Measurements from ENCODE around the gene ZCWPW1. TPM values are rescaled to one million over a fixed set of nuclear protein-coding genes. Genes with fewer than 3 reads are reported as not detected.
A peak's percentile ranks its signal among the peaks of the same experiment; 100 is the strongest.

Gene ZCWPW1
- total and polyA plus RNA-seq, 7 donors, result 3.5 to 13.2 (median 5.5) TPM

DNA sequence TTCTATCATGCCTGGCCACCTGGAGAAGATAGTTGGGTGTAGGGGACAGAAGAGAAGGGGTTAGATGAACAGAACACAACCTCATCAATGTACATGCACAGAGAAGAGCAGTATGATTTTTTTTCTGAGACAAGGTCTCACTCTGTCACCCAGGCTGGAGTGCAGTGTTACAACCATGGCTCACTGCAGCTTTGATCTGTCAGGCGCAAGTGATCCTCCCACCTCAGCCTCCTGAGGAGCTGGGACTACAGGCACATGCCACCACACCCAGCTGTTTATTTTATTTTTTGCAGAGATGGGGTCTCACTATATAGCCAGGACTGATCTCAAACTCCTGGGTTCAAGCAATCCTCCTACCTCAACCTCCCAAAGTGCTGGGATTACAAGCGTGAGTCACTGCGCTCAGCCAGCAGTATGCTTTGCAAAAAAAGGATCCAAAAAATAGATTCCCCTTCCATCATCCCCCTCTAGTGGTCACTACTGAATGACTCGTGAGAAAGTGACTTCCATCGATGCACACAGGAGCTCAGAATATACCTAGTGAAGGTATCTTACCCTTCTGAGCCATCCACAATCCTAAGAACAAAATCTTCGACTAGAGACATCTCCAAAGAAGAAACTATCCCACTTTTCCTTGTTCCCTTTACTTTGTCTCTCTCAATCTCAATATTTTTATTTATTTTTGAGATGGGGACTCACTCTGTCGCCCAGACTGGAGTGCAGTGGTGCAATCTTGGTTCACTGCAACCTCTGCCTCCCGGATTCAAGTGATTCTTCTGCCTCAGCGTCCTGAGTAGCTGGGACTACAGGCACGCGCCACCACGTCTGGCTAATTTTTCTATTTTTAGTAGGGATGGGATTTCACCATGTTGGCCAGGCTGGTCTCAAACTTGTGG lies 21.0 kb downstream of the ZCWPW1 start:
- WGBS, 3 donors, result 43 to 57% (median 44%) methylated on average over 12 of the region's 12 CpGs
- ATAC-seq (peak; percentile 51 to 73 (median 56)), DNase-seq (no peak)
- Histone ChIP-seq H3K27me3 (ENCODE audit: insufficient read depth in 3 of 3, low read length in 2 of 3) (no peaks in the 10 kb centered on the region), H3K36me3 (ENCODE audit: insufficient read depth in 1 of 2, low read depth in 1 of 2) (peaks cover 0 to 7% of the 10 kb centered on the region in 2 donors), H3K27ac (no peak overlapping the region), H3K9me3 (no peaks in the 10 kb centered on the region), H3K4me1 (no peaks in the 10 kb centered on the region), H3K4me3 (no peak overlapping the region)
- intact Hi-C loops (cut with DNase I), result loop anchor here in 1 of 2 donors (2.0 kb wide), 1 partner anchor 61 kb away; no protein-coding TSS in a partner anchor
- TF ChIP-seq, protein P1, sequence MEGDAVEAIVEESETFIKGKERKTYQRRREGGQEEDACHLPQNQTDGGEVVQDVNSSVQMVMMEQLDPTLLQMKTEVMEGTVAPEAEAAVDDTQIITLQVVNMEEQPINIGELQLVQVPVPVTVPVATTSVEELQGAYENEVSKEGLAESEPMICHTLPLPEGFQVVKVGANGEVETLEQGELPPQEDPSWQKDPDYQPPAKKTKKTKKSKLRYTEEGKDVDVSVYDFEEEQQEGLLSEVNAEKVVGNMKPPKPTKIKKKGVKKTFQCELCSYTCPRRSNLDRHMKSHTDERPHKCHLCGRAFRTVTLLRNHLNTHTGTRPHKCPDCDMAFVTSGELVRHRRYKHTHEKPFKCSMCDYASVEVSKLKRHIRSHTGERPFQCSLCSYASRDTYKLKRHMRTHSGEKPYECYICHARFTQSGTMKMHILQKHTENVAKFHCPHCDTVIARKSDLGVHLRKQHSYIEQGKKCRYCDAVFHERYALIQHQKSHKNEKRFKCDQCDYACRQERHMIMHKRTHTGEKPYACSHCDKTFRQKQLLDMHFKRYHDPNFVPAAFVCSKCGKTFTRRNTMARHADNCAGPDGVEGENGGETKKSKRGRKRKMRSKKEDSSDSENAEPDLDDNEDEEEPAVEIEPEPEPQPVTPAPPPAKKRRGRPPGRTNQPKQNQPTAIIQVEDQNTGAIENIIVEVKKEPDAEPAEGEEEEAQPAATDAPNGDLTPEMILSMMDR (IDR thresholded peaks at IDR 0.05), result peak; percentile 41

DNA sequence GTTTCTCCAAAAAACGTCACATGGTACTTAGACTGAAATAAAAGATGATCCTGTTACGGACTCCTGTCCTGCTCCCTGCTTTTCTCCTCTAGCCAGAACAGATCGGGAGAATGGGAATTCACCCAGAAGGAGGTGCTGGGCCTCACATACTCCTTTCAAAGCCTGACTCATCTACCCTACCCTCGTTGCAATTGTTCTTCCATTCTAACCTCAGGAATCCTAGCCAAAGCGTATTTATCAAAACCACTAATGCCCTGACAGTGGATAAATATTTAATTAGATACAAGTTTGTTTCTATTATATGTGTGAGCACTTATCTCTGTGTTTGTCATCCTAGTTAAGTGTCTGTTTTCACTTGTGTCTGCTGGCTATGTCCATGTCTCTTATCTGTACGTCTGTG lies 21.7 kb downstream of the ZCWPW1 start:
- no peak overlapping the region for H3K27ac ChIP-seq
- DNase-seq, result no peak
- no peaks in the 10 kb centered on the region for H3K9me3 ChIP-seq
- H3K4me1 ChIP-seq, result no peaks in the 10 kb centered on the region
- 63 to 76% (median 66%) methylated on average over 6 of the region's 6 CpGs for WGBS, 3 donors
- H3K36me3 ChIP-seq (ENCODE audit: insufficient read depth in 1 of 2, low read depth in 1 of 2), result peaks cover 0 to 7% of the 10 kb centered on the region in 2 donors
- TF ChIP-seq, protein P1 (IDR thresholded peaks at IDR 0.05), result no peak
- intact Hi-C loops (cut with DNase I), result loop anchor here in 1 of 2 donors (2.0 kb wide), 1 partner anchor 60 kb away; no protein-coding TSS in a partner anchor
- no peak overlapping the region for H3K4me3 ChIP-seq
- ATAC-seq, result no peak
- no peaks in the 10 kb centered on the region for H3K27me3 ChIP-seq (ENCODE audit: insufficient read depth in 3 of 3, low read length in 2 of 3)

DNA sequence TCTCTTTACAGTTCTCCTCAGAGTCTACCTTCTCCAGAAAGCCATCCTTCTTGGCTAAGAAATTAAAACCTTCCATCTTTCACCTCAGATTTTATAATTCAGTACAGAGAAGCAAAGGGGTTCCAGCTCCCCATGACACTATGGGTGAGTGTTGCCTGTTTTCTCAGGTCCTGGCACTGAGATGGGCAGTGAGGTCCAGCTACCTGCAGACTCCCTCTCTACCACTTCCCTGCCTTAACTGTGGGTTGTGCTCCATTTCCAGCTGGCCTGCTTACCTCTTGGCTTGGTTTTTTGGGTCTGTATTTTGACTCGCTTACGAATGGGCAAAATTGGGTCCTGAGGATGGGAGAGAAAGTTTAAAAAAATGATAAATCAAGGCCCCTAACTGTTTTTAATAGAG lies 26.3 kb downstream of the ZCWPW1 start:
- TF ChIP-seq, protein P1 (IDR thresholded peaks at IDR 0.05), result no peak
- Histone ChIP-seq H3K4me3 (no peak overlapping the region), H3K36me3 (ENCODE audit: insufficient read depth in 1 of 2, low read depth in 1 of 2) (peaks cover 0 to 11% of the 10 kb centered on the region in 2 donors), H3K27ac (no peak overlapping the region), H3K27me3 (ENCODE audit: insufficient read depth in 3 of 3, low read length in 2 of 3) (no peaks in the 10 kb centered on the region), H3K4me1 (no peaks in the 10 kb centered on the region), H3K9me3 (no peaks in the 10 kb centered on the region)
- ATAC-seq (no peak), DNase-seq (no peak)
- intact Hi-C loops (cut with DNase I), result no loop called here
- WGBS, 3 donors, result 96 to 100% (median 98%) methylated on average over 2 of the region's 2 CpGs

DNA sequence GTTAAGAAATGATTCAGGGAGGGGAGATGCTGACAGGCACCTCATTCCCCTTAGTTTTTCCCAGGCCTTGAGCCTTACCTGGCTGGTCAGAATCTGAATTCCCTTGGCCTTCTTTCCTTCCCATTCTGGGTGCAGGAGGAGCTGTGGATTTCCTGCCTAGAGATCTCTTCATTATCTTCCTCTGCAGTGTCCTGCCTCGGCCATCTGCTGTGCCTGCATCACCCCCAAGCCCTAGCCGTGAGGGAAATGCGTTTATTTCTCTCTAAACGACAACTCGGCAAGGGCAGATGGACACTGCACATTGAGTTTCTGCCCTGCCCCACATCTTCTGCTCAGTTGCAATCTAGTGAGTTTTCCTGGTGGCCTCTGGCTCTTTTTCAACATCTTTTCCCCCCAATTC lies 26.7 kb downstream of the ZCWPW1 start:
- peaks cover 0 to 11% of the 10 kb centered on the region in 2 donors for H3K36me3 ChIP-seq (ENCODE audit: insufficient read depth in 1 of 2, low read depth in 1 of 2)
- TF ChIP-seq, protein P1 (IDR thresholded peaks at IDR 0.05), result no peak
- H3K4me3 ChIP-seq, result no peak overlapping the region
- ATAC-seq (no peak), DNase-seq (no peak)
- H3K27ac ChIP-seq, result no peak overlapping the region
- intact Hi-C loops (cut with DNase I), result no loop called here
- WGBS, 3 donors, result 68 to 79% (median 78%) methylated on average over 5 of the region's 5 CpGs
- no peaks in the 10 kb centered on the region for H3K4me1 ChIP-seq
- H3K9me3 ChIP-seq, result no peaks in the 10 kb centered on the region
- H3K27me3 ChIP-seq (ENCODE audit: insufficient read depth in 3 of 3, low read length in 2 of 3), result no peaks in the 10 kb centered on the region
